OCI-LY3 (cell line): ENCODE results near the gene APOL3.
"Not testable (repeated sequence)": the region's sequence is repeated elsewhere in the genome, so short reads cannot be mapped to it uniquely, and the experiment has no call there.

Experiments used
- H2AFZ ChIP-seq: fragments of 200-600, 300-600 bp; shearing (Covaris generic); 2 replicates; pipeline ENCODE4 v1.6.0; 2014; ENCODE audit warnings: antibody characterized with exemption, low read depth, low read length
- H3K27ac ChIP-seq: fragments of 200-600, 300-600 bp; sonication (generic); 2 replicates; pipeline ENCODE4 v1.5.1; 2014; ENCODE audit warnings: mild to moderate bottlenecking, low read length, moderate library complexity, mixed read lengths
- H3K27me3 ChIP-seq: fragments of 200-600, 300-600 bp; sonication (generic); 2 replicates; pipeline ENCODE4 v1.6.1; 2014; ENCODE audit warnings: low read depth, low read length, mixed read lengths
- H3K36me3 ChIP-seq: fragments of 200-600, 300-600 bp; sonication (generic); replicated peaks from 2 replicates; pipeline ENCODE3; 2014; ENCODE audit warnings: low read depth, low read length, mixed read lengths
- H3K4me1 ChIP-seq: fragments of 300-600, 200-600 bp; sonication (generic); 2 replicates; pipeline ENCODE4 v1.6.1; 2014; ENCODE audit warnings: low read length, mixed read lengths
- H3K4me2 ChIP-seq: fragments of 200-600, 300-600 bp; sonication (generic); 2 replicates; pipeline ENCODE4 v1.6.1; 2014; ENCODE audit warnings: low read length, mixed read lengths
- H3K4me3 ChIP-seq: fragments of 300-600, 200-600 bp; sonication (generic); 2 replicates; pipeline ENCODE4 v1.5.1; 2014; ENCODE audit warnings: antibody characterized with exemption, mild to moderate bottlenecking, low read length, moderate library complexity
- H3K79me2 ChIP-seq: fragments of 300-600, 200-600 bp; shearing (Covaris generic); 2 replicates; pipeline ENCODE4 v1.6.1; 2014; ENCODE audit warnings: mild to moderate bottlenecking, low read length, mixed read lengths
- H3K9ac ChIP-seq: fragments of 300-600, 200-600 bp; shearing (Covaris generic); 2 replicates; pipeline ENCODE4 v1.6.0; 2014; ENCODE audit warnings: mild to moderate bottlenecking, low read length, moderate library complexity
- H3K9me3 ChIP-seq: fragments of 200-600, 300-600 bp; shearing (Covaris generic); 2 replicates; pipeline ENCODE4 v1.6.1; 2014; ENCODE audit warnings: low read length, mixed read lengths; ENCODE audit not compliant: insufficient read depth
- H4K20me1 ChIP-seq: fragments of 200-600, 300-600 bp; sonication (generic); 2 replicates; pipeline ENCODE4 v1.6.1; 2016; ENCODE audit warnings: low read length, mixed read lengths; ENCODE audit not compliant: insufficient read depth
- CTCF ChIP-seq: fragments of 200-600, 300-600 bp; sonication (generic); IDR thresholded peaks from 2 replicates; pipeline ENCODE4 v1.5.1; 2014; ENCODE audit warnings: antibody characterized with exemption, low read length, low read depth
- EZH2phosphoT487 ChIP-seq: fragments of 200-600 bp; shearing (Covaris generic); IDR thresholded peaks from 2 replicates; pipeline ENCODE4 v1.6.1; 2018; ENCODE audit warnings: antibody characterized with exemption, mixed run types, low read depth

The APOL3 gene

GRCh38 chr22:36160499-36160942 is at the start of gene APOL3:
TSS of gene APOL3 (minus strand) at chr22:36160755. CDS start at chr22:36149055, 11,700 bp downstream.
- H2AFZ ChIP-seq, result peak within 1 kb of the TSS; percentile 91

GRCh38 chr22:36210224-36210623 is 49.7 kb upstream of the APOL3 start:
- no peak overlapping the region for H3K4me3 ChIP-seq
- H3K27ac ChIP-seq, result no peak overlapping the region
- H3K4me2 ChIP-seq, result no peak overlapping the region
- TF ChIP-seq CTCF (no peak), EZH2phosphoT487 (no peak)
- no peaks in the 10 kb centered on the region for H4K20me1 ChIP-seq
- no peak overlapping the region for H2AFZ ChIP-seq
- peaks cover 12% of the 10 kb centered on the region; the same call in 1 of the 2 replicates for H3K27me3 ChIP-seq
- no peaks in the 10 kb centered on the region; the same call in 1 of the 2 replicates for H3K9me3 ChIP-seq
- no peaks in the 10 kb centered on the region for H3K36me3 ChIP-seq
- peaks cover 27% of the 10 kb centered on the region for H3K4me1 ChIP-seq
- H3K79me2 ChIP-seq, result no peaks in the 10 kb centered on the region
- no peak overlapping the region for H3K9ac ChIP-seq

More at GRCh38 chr22:36160499-36160942, at the start of gene APOL3:
- Histone ChIP-seq H3K27me3 (no peaks in the 10 kb centered on the region), H3K36me3 (no peaks in the 10 kb centered on the region), H3K4me3 (peak within 1 kb of the TSS; percentile 73), H3K79me2 (no peaks in the 10 kb centered on the region), H3K4me1 (peaks cover 64% of the 10 kb centered on the region), H3K4me2 (peak within 1 kb of the TSS; percentile 98), H3K27ac (peak within 1 kb of the TSS; percentile 80), H4K20me1 (no peaks in the 10 kb centered on the region), H3K9me3 (no peaks in the 10 kb centered on the region), H3K9ac (peak within 1 kb of the TSS; percentile 52)
- TF ChIP-seq CTCF, result no peak
- no peak for TF ChIP-seq EZH2phosphoT487

GRCh38 chr22:36209488-36209908 is 48.9 kb upstream of the APOL3 start:
- H3K36me3 ChIP-seq, H3K4me2 ChIP-seq: not testable (repeated sequence)

GRCh38 chr22:36208914-36209313 is 48.4 kb upstream of the APOL3 start:
- Histone ChIP-seq H2AFZ (no peak overlapping the region), H4K20me1 (no peaks in the 10 kb centered on the region), H3K9ac (no peak overlapping the region), H3K4me1 (peaks cover 23% of the 10 kb centered on the region), H3K4me2 (no peak overlapping the region), H3K79me2 (no peaks in the 10 kb centered on the region), H3K4me3 (no peak overlapping the region), H3K27me3 (peaks cover 6% of the 10 kb centered on the region; the same call in 1 of the 2 replicates), H3K36me3 (no peaks in the 10 kb centered on the region), H3K9me3 (no peaks in the 10 kb centered on the region; the same call in 1 of the 2 replicates), H3K27ac (no peak overlapping the region)
- TF ChIP-seq CTCF, result no peak
- no peak for TF ChIP-seq EZH2phosphoT487

More at GRCh38 chr22:36209488-36209908, 48.9 kb upstream of the APOL3 start:
- H2AFZ ChIP-seq, H3K79me2 ChIP-seq, H4K20me1 ChIP-seq, H3K4me3 ChIP-seq, H3K9me3 ChIP-seq, H3K9ac ChIP-seq, H3K27ac ChIP-seq, H3K27me3 ChIP-seq: not testable (repeated sequence)
- H3K4me1 ChIP-seq, result peaks cover 27% of the 10 kb centered on the region
